Fibroblast of villous mesenchyme (primary cell): ENCODE measurements around the gene FCAMR. TPM values are rescaled to one million over a fixed set of nuclear protein-coding genes. Genes with fewer than 3 reads are reported as not detected.
A peak's percentile ranks its signal among the peaks of the same experiment; 100 is the strongest.

Source experiments
- DNase-seq: peaks from one replicate; pipeline ENCODE4 v3.0.0-alpha.2; 2010; ENCODE audit warnings: low read depth
- H3K4me3 ChIP-seq: 2 replicates; pipeline ENCODE4 v1.5.1; 2011; ENCODE audit warnings: low read depth, mild to moderate bottlenecking, low read length
- CTCF ChIP-seq: IDR thresholded peaks from 2 replicates; pipeline ENCODE4 v1.5.1; 2012; ENCODE audit warnings: low read depth, mild to moderate bottlenecking, low read length; ENCODE audit not compliant: insufficient read depth
- total RNA-seq: library from RNA; depleted of rRNA; stranded (reverse); fragments of >200 nt; gene quantifications from 2 replicates; pipeline ENCODE4 v1.2.3, GENCODE V29; 2012

The FCAMR gene
- total RNA-seq, 1 donor = not detected

DNA sequence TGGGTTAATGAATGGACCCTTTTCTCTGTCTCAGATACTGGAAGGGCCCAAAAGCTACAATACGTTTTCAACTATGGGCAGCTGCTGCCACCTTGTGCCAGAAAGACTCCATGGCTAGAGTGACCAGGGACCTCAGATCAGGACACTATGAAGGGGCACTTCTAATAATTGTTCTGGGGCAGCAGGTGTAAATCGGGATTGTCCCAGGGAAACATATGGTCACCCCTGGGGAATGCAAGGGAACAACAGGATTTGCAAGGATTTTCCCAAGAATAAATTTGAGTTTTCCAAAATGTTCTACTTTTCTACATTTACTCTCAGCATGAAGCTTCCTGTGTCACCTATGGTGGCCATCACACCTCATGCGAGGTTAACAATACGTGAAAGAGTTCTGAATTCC, 12.0 kb upstream of the FCAMR start:
- peak; percentile 36 for DNase-seq
- TF ChIP-seq CTCF = peak; percentile 69
- no peak overlapping the region for H3K4me3 ChIP-seq

GRCh38 chr1:206979379-206980043, 9.3 kb upstream of the FCAMR start:
- DNase-seq = peak; percentile 24

GRCh38 chr1:206978259-206978658, 8.0 kb upstream of the FCAMR start:
- no peak for DNase-seq
- H3K4me3 ChIP-seq = no peak overlapping the region
- no peak for TF ChIP-seq CTCF

More at GRCh38 chr1:206979379-206980043, 9.3 kb upstream of the FCAMR start:
- TF ChIP-seq CTCF = peak; percentile 70
- no peak overlapping the region for H3K4me3 ChIP-seq

DNA sequence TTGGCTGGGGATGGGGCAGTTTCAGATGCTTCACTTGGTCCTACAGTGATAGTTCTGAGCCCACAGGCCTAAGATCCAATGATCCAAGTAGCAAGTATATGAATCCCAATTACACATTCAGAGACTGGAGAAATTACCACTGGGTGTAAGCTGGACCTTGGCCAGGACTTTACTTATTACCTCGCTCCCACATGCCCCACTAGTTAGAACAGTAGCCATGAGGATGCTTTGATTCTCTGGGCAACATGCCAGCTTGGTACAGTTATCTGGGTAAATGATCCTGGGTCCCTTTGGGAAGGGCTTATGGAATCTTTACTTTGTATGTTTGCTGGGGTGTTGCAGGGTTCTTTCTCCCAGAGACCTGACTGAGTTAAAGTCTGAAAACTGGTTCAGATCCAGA, 5.0 kb upstream of the FCAMR start:
- TF ChIP-seq CTCF = no peak
- DNase-seq = no peak
- H3K4me3 ChIP-seq = no peak overlapping the region

DNA sequence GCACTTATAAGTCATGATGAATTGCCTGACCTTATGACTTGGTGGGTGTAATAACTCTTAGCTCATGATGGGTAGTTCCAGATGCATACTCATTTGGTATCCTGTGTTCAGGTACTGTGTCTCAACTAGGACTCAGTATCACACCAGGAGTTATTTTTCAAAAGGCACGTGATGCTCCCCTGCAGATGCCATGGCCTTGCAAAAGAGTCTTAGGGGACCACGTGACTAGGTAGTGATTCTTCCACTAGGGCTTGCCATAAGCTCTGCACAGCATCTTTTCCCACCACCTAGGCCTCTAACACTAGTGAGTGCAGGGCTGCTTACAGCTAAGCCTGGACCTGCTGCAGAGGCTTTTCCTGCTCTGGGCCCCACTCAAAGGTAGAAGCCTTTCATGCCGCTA, 3.9 kb upstream of the FCAMR start:
- TF ChIP-seq CTCF = no peak
- DNase-seq = no peak
- no peak overlapping the region for H3K4me3 ChIP-seq

DNA sequence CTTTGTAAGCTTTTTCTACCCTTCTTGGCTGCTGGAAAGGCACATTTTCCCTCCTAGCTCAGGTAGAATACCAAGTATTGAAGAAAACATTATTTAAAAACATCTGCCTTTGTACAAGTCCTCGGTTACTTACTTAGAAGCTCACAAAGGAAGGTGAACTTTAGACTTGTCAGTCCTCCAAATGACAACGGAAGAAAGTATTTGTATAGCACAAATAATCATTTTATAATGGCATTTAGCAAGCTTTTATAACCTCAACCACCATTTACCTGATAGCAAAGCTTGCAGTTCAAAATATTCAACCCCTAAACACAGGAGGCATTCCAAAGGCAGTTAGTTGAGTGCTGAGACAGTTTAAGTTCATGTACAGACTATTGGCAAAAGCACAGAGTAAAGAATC, 2.5 kb upstream of the FCAMR start:
- TF ChIP-seq CTCF = no peak
- no peak overlapping the region for H3K4me3 ChIP-seq
- no peak for DNase-seq
